Measurements from ENCODE around the gene RGS9BP.
A peak's percentile ranks its signal among the peaks of the same experiment; 100 is the strongest.
"Not testable (repeated sequence)": the region's sequence is repeated elsewhere in the genome, so short reads cannot be mapped to it uniquely, and the experiment has no call there.

RGS9BP gene, protein sequence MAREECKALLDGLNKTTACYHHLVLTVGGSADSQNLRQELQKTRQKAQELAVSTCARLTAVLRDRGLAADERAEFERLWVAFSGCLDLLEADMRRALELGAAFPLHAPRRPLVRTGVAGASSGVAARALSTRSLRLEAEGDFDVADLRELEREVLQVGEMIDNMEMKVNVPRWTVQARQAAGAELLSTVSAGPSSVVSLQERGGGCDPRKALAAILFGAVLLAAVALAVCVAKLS

DNA sequence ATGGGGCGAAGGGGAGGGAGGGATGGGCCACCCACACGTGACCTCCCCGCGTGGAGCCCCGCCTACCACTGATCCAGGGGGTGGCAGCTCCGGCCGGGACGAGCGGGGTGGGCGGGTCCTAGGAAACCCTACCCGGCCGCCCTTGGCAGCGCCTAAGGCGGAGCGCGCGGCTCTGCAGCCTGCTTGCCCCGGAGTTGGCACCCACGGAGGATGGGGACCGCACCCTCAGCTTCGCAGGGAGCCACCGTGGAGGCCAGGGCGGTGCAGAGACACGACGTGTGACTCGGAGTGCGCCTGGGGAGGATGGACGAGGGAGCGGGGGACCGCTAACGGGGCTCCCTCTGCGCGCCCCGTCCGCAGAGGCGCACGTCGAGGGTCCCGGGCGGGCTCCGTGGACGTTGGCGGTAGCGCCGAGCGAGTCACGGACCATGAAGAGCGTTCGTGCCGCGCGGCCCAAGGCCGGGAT is at the start of gene RGS9BP:
RGS9BP (plus strand) TSS at position 129 of the 466 bp plus-strand sequence. CDS start 416 bp downstream, outside the sequence.
- DNase-seq: peak; percentile 50

DNA sequence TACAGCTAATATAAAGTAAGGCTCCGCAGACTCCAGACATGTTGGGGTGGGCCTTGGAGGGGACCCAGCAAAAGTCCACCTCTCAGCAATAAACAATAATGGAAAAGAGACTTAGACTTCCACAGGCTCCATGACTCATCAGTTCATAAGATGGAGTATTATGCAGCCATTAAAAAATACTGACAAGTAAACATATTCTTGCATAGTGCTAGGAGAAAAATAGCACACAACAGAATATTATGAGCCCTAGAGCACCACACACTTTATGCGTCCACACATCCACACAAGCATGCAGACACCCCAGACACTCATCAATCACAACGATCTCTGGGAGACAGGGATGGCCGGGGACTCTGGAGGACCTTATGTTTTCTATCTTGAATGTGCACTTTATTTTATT is 48.7 kb upstream of the RGS9BP start:
- no peak for DNase-seq

DNA sequence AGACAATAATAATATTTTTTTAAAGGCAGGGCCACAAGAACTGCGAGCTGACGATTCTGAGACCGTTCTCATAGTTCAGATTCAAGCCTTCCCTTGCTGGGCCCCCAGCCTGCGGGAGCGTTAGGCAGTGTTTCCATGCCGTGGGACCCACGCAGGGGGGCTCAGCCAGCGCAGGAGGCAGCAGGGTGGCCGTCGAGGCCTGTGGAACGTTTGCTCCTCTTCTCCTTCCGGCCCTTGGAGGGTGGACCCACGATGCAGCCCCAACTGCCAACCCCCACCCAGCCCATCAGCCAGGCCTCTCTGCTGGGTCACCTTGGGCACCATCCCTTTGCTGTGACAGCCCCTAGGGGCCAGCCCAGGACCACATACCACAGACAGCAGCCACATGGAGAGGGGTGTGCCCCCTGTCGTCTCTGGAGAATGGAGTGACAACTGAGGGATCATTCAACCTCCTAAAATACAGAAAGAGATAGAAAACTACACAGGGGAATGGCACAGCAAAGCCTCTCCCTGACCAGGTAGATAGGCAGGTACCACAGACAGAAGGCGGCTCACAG is 47.9 kb upstream of the RGS9BP start:
- no peak for DNase-seq

DNA sequence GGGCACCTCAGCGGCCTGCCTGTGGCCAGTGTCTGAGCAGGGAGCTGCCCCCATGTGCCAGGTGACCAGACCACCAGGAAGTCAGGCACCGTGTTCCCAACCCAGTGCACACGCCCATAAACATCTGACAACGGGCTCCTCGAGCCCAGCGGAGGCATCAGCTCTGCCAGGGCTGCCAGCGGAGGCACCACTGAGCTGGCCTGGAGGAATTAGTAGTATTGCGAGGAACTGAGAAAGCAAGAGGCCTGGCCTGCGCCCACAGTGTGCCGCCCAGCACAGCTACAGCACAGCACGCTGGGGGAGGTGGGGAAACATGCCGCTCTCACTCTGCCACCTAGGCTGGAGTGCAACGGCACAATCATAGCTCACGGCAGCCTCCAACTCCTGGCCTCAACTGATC is 45.3 kb upstream of the RGS9BP start:
- DNase-seq: no peak

DNA sequence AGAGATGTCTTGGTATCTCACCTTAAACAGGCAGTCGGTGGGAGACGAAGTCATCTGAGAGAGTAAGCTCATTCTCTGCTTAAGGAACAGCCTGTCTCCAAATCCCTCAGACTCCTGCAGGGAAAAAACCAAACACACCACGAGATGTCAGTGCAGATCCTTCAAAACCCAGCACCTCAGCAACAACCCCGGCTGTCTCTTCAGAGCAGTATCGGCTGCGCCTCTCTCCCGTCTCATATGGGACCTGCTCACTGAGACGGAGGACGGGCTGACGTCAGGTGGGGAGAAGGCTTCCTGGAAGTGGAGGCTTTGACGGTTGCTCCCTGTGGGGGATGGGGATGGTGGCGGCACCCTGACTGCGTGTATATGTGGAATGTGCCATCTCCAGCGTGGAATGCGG is 44.3 kb upstream of the RGS9BP start:
- no peak for DNase-seq

DNA sequence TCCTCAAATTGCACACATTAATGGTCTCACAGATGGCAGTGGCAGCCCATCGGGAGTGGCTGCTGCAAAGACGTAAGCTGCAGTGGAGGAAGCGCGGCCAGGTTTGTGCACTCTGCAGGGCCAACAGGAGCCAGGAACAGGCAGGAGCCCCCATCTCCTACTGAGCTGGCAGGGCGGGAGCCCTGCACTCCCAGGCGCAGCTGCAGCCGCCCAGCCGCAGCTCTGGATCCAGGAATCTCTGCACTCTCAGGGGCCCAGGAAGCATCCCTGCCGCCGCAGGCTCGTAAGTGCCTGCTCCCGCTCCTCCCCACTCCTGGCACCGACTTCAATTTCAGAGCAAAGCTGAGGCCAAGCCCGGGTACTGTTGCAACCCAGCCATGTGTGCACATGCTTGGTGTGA is 38.2 kb upstream of the RGS9BP start:
- DNase-seq: no peak

DNA sequence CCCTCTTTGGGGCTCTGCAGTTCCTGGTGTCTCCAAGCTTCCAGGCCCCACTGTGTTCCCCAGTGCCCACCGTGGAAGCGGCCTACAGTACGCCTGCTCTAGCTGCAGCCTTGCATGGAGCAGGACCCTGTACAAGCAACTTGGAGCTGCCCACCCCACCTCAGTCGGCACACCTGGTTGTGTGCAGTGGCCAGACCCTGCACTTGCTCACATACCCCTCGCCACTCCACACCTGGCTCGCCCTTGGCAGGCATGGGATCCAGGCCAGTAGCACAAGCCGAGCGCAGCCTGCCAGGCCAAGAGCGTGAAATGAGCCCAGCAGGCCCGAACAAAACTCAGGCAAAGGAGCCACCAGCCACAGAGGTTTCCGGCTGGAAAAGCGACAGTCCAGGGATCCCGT is 37.0 kb upstream of the RGS9BP start:
- DNase-seq: no peak

DNA sequence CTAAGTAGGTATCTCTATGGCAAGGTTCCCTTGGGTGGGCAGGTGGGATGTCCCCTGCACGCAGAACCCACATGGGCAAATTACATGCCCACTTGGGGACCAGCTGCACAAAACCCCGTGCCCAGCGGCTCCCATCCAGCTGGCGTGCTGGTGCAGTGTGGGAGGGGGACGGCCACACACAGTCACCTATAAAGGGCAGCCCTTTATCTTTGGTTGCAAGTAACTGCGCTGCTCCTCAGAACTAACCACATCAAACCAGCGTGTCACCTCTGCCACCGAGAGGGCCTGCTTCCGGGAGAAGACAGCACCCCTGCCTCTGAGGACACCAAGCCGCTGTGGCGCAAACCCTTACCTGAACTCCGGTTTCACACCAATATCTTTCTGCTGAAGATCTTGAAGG is 32.9 kb upstream of the RGS9BP start:
- no peak for DNase-seq

DNA sequence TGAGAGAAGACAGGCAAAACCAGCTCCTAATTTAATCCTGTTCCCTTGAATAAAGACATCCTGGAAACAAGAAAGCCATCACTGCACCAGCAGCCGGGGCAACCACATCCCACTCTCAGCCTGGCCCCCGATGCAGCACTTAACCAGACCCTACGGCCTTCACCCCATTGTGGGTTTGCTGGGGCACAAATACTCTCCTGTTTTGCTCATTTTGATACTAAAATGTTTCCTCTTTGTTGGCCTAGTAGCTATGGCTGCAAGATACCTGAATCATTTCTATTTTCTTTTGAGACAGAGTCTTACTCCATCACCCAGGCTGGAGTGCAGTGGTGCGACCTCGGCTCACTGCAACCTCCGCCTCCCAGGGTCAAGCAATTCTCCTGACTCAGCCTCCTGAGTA is 29.1 kb upstream of the RGS9BP start:
- DNase-seq: no peak

DNA sequence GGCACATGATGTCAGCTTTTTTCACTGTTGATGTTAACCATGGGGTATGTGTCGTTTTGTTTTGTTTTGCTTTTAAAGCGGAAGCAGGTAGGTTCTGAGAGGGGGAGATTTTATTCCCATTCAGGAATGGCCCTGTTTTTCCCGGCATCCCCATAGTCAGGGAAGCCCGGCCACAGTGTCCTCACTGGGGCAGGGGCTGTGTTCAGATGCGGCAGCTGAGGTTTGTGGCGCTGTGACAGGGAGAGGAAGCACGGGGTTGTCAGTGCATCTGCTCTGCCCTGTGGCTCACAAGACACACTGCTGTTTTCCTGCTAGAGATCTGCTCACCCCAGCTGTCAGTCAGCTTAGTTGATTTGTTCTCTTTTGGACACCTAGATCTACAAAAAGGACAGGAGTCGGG is 28.3 kb upstream of the RGS9BP start:
- DNase-seq: peak; percentile 3

DNA sequence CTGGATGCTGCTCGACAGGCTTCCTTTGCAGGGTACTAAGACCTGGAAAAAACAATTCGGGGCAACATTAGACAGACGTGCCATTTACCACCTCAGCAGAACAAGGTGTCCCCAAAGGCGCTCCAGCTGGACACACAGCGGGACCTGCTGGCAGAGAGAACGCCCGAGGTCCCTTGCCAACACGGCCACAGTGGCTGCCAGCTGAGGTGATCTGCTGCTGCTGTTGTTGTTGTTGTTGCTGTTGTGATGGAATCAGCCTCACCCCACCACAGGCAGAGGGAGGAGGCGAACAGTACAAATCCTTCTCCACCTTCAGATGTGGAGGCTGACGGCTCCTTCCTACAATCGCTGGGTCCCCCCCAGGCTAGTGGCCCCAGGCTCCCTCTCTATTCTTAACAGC is 25.9 kb upstream of the RGS9BP start:
- no peak for DNase-seq

DNA sequence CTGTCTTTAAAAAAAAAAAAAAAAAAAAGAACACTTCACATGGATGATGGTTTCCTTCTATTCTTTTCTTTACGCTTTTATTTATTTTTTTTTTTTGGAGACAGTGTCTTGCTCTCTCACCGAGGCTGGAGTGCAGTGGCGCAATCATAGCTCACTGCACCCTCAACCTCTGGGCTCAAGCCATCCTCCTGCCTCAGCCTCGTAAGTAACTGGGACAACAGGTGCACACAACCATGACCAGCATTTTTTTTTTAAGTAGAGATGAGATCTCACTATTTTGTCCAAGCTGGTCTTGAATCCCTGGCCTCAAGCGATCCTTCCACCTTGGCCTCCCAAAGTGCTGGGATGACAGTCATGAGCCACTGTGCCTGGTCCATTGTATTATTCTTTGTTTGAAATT is 25.0 kb upstream of the RGS9BP start:
- DNase-seq: no peak

DNA sequence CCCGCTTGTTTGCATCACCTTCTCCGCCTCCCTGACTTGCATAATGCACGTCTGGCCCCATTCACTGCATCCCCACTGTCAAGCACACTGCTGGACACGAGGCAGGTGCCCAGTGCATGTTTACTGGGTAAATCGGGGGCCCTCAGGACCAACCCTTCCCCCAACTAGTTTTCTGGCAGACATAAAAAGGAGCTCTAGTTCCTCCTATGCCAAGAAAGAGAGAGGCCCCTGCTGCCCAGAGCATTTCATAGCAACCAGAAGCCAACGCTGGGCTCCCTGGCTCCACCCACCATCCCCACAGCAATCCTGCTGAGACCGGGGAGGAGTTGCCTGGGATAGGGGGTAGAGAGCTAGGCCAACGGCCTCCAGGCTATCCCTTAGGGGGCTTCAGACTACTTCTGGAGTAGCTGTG is 23.9 kb upstream of the RGS9BP start:
- DNase-seq: no peak

DNA sequence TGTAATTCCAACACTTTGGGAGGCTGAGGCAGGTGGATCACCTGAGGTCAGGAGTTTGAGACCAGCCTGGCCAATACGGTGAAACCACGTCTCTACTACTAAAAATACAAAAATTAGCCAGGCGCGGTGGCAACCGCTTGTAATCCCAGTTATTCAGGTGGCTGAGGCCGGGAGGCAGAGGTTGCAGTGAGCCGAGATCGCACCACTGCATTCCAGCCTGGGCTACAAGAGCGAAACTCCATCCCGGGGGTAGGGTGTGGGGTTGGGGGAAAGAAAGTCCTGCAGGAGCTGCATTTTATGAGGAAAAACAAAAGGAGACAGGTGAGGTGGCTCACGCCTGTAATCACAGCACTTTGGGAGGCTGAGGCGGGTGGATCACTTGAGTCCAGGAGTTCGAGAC is 23.3 kb upstream of the RGS9BP start:
- DNase-seq: not testable (repeated sequence)

DNA sequence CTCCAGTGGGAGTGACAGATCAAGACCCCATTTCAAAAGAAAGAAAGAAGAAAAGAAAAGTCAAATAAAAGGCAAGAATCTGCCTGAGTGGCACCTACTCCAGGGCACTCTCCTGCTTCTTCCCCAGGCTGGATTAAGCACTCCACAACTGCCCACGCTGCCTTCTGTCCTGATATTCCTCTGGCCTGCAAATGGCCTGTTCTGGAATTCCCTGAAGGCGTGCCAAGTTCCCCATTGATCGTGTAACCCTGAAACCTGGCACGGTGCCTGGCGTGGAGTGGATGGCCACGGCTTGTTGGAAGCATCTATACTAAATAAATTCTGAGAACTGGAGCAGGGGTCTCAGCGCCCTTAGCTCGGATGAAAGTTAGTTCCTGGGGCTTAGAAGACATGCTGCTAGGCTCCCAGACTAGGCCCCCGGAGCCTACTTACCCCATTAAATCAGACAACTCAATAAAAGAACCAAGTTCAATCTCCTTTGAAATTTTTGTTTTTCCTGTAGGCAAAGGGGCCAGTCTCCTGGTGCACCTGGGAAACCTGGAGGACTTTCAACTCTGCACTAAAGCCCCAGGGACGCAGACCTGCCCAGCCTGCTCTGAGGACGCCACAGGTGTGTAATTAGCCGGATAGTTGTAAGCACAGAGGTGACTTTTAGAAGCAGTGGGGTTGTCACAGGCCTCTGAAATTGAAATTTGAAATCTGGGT is 22.6 kb upstream of the RGS9BP start:
- no peak for DNase-seq

DNA sequence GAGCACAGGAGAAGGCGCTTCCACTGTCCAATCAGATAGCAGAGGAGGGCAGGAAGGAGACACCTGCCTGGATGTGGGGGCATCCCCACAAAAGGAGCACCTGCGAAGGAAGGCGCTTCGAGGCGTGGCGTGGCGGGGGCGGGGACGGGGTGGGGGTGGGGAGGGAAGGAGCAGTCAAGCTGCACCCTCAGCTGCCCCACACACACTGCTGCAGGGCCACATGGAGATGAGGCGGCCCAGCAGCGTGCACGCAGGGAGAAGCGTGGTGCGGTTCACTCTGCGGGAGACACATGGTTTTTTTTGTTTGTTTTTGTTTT is 22.1 kb upstream of the RGS9BP start:
- no peak for DNase-seq

DNA sequence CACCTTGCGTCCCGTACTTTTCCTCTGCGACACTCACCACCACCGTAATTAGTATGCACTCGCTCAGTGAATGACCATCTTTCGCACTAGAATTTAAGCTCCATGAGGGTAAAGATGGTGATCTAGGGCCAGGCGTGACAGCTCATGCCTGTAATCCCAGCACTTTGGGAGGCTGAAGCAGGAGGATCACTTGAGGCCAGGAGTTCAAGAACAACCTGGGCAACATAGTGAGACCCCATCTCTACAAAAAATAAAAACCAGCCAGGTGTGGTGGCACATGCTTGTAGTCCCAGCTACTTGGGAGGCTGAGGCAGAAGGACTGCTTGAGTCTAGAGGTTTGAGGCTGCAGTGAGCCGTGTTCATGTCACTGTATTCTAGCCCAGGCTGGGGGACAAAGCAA is 19.3 kb upstream of the RGS9BP start:
- DNase-seq: not testable (repeated sequence)

DNA sequence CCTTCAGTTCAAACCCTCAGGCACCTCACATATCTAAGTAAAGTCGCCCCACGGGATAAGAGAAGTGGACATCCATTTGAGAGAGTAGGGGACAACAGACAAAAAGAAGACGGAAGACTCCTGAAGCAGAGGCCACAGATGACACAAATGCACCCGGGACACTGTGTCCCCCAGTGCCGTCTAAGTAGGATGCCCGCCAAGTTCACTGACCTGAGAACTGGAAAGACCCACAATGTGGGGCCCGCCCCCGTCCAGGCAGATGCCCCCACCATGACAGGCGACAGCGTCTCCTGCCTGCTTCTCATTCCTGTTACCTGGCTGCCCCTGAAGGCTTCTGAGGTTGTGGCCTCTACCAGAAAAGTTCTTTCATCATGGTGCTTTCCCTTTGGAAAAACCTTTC is 17.6 kb upstream of the RGS9BP start:
- no peak for DNase-seq

DNA sequence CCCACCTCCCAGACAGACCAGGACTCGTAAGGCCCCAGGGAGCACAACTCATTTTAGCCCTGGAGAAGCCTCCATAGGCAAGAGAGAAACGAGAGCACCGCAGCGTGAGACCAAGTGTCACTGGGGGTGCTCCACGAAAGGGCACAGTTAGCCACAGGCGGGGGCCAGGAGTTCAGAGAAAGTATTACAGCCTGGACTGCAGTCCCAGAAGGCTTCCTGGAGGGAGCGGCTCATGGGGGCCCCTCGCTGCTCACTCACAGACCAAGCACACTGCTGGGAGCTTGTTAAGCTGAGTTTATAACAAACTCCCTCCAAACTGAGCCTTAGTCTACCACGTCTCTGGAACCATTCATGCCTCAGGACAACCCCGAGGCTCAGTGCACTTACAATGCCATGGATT is 17.1 kb upstream of the RGS9BP start:
- DNase-seq: no peak

DNA sequence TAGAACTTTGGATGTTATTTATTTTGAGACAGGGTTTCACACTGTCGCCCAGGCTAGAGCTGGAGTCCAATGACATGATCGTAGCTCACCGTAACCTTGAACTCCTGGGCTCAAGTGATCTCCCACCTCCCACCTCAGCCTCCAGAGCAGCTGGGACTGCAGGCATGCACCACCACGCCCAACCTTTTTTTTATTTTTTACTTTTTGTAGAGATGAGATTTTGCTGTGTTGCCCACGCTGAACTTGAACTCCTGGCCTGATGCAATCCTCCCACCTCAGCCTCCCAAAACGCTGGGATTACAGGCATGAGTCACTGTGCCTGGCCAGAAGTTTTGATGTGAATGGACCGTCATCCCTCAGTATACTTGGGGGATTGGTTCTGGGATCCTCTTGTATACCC is 14.3 kb upstream of the RGS9BP start:
- DNase-seq: no peak

DNA sequence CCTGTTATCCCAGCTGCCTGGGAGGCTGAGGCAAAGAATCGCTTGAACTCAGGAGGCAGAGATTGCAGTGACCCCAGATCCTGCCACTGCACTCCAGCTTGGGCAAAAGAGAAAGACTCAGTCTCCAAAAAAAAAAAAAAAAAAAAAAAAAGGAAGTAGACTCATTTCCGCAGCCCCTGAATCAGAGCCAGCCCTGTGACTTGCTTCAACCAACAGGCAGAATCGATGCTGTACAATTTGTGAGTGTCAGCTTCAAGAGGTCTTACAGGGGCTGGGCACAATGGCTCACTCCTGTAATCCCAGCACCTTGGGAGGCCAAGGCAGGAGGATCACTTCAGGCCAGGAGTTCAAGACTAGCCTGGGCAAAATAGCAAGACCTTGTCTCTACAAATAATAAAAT is 13.5 kb upstream of the RGS9BP start:
- no peak for DNase-seq

DNA sequence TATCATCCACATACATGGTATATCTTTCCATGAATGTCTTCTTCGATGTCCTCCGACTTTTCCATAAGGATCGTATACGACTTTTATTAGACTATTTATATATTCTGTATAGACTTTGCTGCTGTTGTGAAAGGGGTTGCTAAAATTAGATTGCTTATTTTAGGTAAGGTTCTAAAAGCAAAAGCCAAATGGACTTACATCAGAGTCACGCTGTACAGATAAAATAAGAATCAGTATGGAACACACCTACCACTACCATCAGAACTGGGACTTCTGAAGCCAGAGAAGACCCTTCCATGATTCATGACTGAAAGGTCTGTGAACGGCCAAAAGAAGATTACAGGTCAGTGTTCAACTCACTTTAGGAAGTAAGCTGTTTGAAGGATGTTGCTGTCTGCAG is 9.6 kb upstream of the RGS9BP start:
- DNase-seq: no peak

DNA sequence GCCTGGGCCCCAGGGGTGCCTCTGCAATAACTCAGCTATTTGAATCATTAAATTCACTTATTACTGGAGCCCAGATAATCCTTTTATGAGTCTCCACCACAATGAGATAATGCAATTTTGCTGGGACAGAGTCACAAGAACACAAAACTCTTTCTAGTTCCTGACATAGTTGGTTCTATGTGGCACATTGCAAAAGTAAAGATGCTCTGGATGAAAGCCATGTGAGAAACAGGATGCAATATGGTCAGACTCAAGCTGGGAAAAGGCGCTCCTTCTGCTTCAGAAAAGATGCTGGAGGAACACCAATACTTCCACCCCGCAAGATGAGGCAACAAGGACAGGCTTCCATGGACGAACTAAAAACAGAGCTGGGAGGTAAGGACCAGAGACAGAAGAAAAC is 6.3 kb upstream of the RGS9BP start:
- DNase-seq: no peak

DNA sequence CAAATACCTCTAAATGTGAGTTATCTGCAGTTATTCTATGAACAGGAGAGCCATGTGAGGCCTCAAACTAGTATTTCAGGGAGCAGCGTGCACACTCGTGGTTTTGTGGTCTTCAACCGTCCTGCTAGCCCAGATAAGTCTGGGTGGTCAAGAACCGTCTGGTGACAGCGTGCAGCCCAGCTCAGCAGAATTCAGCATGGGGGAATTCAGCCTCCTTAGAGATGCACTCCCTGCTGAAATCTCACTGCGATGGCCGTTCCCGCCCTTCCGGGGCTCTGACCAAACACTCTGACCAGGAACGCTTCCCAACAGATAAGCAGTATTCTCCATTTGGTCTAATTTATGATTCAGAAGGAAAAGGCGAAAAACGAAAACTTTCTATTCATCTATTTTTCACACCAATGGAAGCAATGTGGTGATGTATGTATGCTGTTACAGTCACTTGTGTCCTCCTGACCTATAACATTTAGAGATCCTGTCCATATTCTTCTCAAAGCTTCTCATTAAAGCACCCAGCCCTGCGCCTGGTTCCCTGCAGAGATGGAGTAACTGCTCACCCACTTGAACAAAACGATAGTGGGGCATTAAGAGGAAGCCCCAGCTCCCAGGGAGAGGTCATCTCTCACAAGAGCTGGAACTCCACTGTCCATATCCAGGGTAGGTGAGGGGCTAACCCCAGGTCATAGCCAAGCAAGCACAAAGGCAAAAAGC is 3.6 kb upstream of the RGS9BP start:
- DNase-seq: no peak

All from NCI-H1694 treated with DMSO at 0.1 percent for 48 hours (cell line).